Caco-2 (cell line): ENCODE results near the gene GPX1. TPM values are rescaled to one million over a fixed set of nuclear protein-coding genes. Genes with fewer than 3 reads are reported as not detected.

ENCODE experiments used
- BruUV-seq: library from RNA; stranded (reverse); fragments of 400-500 nt; replicated peaks from 2 replicates; lab custom pipeline; 2021; lab: Mats Ljungman, UMichigan
- CTCF ChIA-PET: fragments of 300-600 bp; sonication (Branson Sonifier 250); formaldehyde crosslinking; loops from one replicate; lab custom pipeline; 2022; ENCODE audit warnings: antibody characterized with exemption; lab: Charles Lee
- POLR2A ChIA-PET: fragments of 300-600 bp; sonication (Branson Sonifier 250); formaldehyde crosslinking; loops from one replicate; lab custom pipeline; 2022; ENCODE audit warnings: antibody characterized with exemption; lab: Charles Lee
- DNase-seq, 2 experiments: peaks; one replicate each; pipeline versions ENCODE4 v3.0.0 to v3.0.0-alpha.2; 2020 to 2022
- H3K27me3 ChIP-seq: replicated peaks from 2 replicates; pipeline ENCODE4 v1.6.0; 2011; ENCODE audit warnings: low read length; ENCODE audit not compliant: control insufficient read depth, insufficient read depth
- H3K36me3 ChIP-seq: 2 replicates; pipeline ENCODE4 v1.5.1; 2011; ENCODE audit warnings: low read length; ENCODE audit not compliant: control insufficient read depth, insufficient read depth
- H3K4me1 ChIP-seq: fragments of 250-450 bp; sonication (Bioruptor Pico); 2 replicates; pipeline ENCODE4 v1.5.1; 2020; ENCODE audit warnings: mild to moderate bottlenecking
- H3K4me3 ChIP-seq: 2 replicates; pipeline ENCODE4 v1.5.1; 2011; ENCODE audit warnings: low read depth, mild to moderate bottlenecking, control low read depth, low read length
- H3K9me3 ChIP-seq: fragments of 250-450 bp; sonication (Bioruptor Pico); 2 replicates; pipeline ENCODE4 v1.5.1; 2020; ENCODE audit warnings: mild to moderate bottlenecking, moderate library complexity
- H3K27ac Mint-ChIP-seq: one replicate; pipeline ENCODE4 v1.8.0; 2022; ENCODE audit warnings: mixed read lengths; ENCODE audit not compliant: unreplicated experiment
- H3K27me3 Mint-ChIP-seq: one replicate; pipeline ENCODE4 v1.8.0; 2022; ENCODE audit warnings: mixed read lengths; ENCODE audit not compliant: insufficient read depth, unreplicated experiment
- H3K36me3 Mint-ChIP-seq: one replicate; pipeline ENCODE4 v1.8.0; 2022; ENCODE audit warnings: mild to moderate bottlenecking, mixed read lengths; ENCODE audit not compliant: insufficient read depth, unreplicated experiment
- H3K4me1 Mint-ChIP-seq: one replicate; pipeline ENCODE4 v1.8.0; 2022; ENCODE audit warnings: low read depth, mixed read lengths; ENCODE audit not compliant: unreplicated experiment
- H3K4me3 Mint-ChIP-seq: one replicate; pipeline ENCODE4 v1.8.0; 2022; ENCODE audit warnings: mild to moderate bottlenecking, moderate library complexity, mixed read lengths; ENCODE audit not compliant: unreplicated experiment
- H3K9me3 Mint-ChIP-seq: one replicate; pipeline ENCODE4 v1.8.0; 2022; ENCODE audit warnings: mixed read lengths; ENCODE audit not compliant: unreplicated experiment
- CTCF ChIP-seq, 2 experiments: fragments of 200-600 bp in 1 of 2; IDR thresholded peaks; 1 replicate in 1 of 2; 2 replicates in 1 of 2; pipeline versions ENCODE4 v1.5.1 to v1.8.0; 2011 to 2022; ENCODE audit warnings: antibody characterized with exemption in 1 of 2, control low read depth in 1 of 2, inconsistent platforms in 1 of 2, low read depth in 1 of 2, low read length in 1 of 2, mild to moderate bottlenecking in 1 of 2, moderate library complexity in 1 of 2; ENCODE audit not compliant: insufficient read depth in 1 of 2, severe bottlenecking in 1 of 2, unreplicated experiment in 1 of 2
- intact Hi-C: fragments of 100-400 bp; cut with micrococcal nuclease; formaldehyde crosslinking; loops from one replicate; pipeline ENCODE4 v1.10.0; 2022; ENCODE audit not compliant: unreplicated experiment
- total RNA-seq: library from RNA; stranded (reverse); gene quantifications from 2 replicates; pipeline ENCODE4 v1.2.3, GENCODE V29; 2022

The GPX1 gene
- total RNA-seq, 1 experiment from 2014 or later = 197 TPM

GRCh38 chr3:49388289-49388820, 30.2 kb upstream of the GPX1 start:
- CTCF ChIA-PET = no interaction called here
- no TSS peak for BruUV-seq

GRCh38 chr3:49387721-49388120, 29.6 kb upstream of the GPX1 start:
- intact Hi-C loops = no loop called here
- Mint-ChIP-seq H3K36me3 (peaks cover 22% of the 10 kb centered on the region), H3K27ac (peak overlapping the region; percentile 25), H3K9me3 (no peaks in the 10 kb centered on the region), H3K4me3 (no peak overlapping the region), H3K4me1 (no peaks in the 10 kb centered on the region), H3K27me3 (no peaks in the 10 kb centered on the region)
- no peak for TF ChIP-seq CTCF (IDR thresholded peaks at IDR 0.05; ENCODE audit: insufficient read depth in 1 of 2, low read depth in 1 of 2, low read length in 1 of 2, severe bottlenecking in 1 of 2, unreplicated experiment in 1 of 2)
- CTCF ChIA-PET = no interaction called here
- Histone ChIP-seq H3K4me1 (no peaks in the 10 kb centered on the region), H3K27me3 (no peaks in the 10 kb centered on the region), H3K9me3 (no peaks in the 10 kb centered on the region), H3K4me3 (no peak overlapping the region), H3K36me3 (no peaks in the 10 kb centered on the region)
- no peak for DNase-seq
- BruUV-seq = no TSS peak
- POLR2A ChIA-PET = no interaction called here

More at GRCh38 chr3:49388289-49388820, 30.2 kb upstream of the GPX1 start:
- no peaks in the 10 kb centered on the region for H3K27me3 ChIP-seq
- no peaks in the 10 kb centered on the region for H3K9me3 ChIP-seq
- no peaks in the 10 kb centered on the region for H3K4me1 ChIP-seq
- no peak for DNase-seq
- no peak for TF ChIP-seq CTCF (IDR thresholded peaks at IDR 0.05; ENCODE audit: insufficient read depth in 1 of 2, low read depth in 1 of 2, low read length in 1 of 2, severe bottlenecking in 1 of 2, unreplicated experiment in 1 of 2)
- H3K4me3 ChIP-seq = no peak overlapping the region
- H3K36me3 ChIP-seq = no peaks in the 10 kb centered on the region
- no peaks in the 10 kb centered on the region for H3K27me3 Mint-ChIP-seq
- H3K4me3 Mint-ChIP-seq = no peak overlapping the region
- H3K27ac Mint-ChIP-seq = peak overlapping the region; percentile 25
- no peaks in the 10 kb centered on the region for H3K9me3 Mint-ChIP-seq
- POLR2A ChIA-PET = no interaction called here
- no peaks in the 10 kb centered on the region for H3K4me1 Mint-ChIP-seq
- peaks cover 29% of the 10 kb centered on the region for H3K36me3 Mint-ChIP-seq
- intact Hi-C loops = no loop called here

- no peak for DNase-seq
- no TSS peak for BruUV-seq
- ChIA-PET POLR2A (no interaction called here), CTCF (no interaction called here)
- no peaks in the 10 kb centered on the region for H3K9me3 Mint-ChIP-seq
- no peak for TF ChIP-seq CTCF (IDR thresholded peaks at IDR 0.05; ENCODE audit: insufficient read depth in 1 of 2, low read depth in 1 of 2, low read length in 1 of 2, severe bottlenecking in 1 of 2, unreplicated experiment in 1 of 2)
- no peaks in the 10 kb centered on the region for H3K27me3 ChIP-seq
- no peak overlapping the region for H3K4me3 ChIP-seq
- no peaks in the 10 kb centered on the region for H3K4me1 Mint-ChIP-seq
- intact Hi-C loops = no loop called here
- peaks cover 27% of the 10 kb centered on the region for H3K36me3 Mint-ChIP-seq
- no peaks in the 10 kb centered on the region for H3K27me3 Mint-ChIP-seq
- no peak overlapping the region for H3K4me3 Mint-ChIP-seq
- no peaks in the 10 kb centered on the region for H3K4me1 ChIP-seq
- H3K36me3 ChIP-seq = no peaks in the 10 kb centered on the region
- no peak overlapping the region for H3K27ac Mint-ChIP-seq
- no peaks in the 10 kb centered on the region for H3K9me3 ChIP-seq
Measured at GRCh38 chr3:49386056-49386756, 28.1 kb upstream of the GPX1 start.
